HG03575 (cell line): Measurements from ENCODE around the gene P2RX3.
A peak's percentile ranks its signal among the peaks of the same experiment; 100 is the strongest.

ENCODE experiments used
- ATAC-seq: cut with Tn5 transposase; IDR thresholded peaks from one replicate; pipeline ENCODE4 v1.9.1; 2021; ENCODE audit not compliant: unreplicated experiment, insufficient number of reproducible peaks, low FRiP score; ENCODE audit errors: extremely low read depth

Gene P2RX3

DNA sequence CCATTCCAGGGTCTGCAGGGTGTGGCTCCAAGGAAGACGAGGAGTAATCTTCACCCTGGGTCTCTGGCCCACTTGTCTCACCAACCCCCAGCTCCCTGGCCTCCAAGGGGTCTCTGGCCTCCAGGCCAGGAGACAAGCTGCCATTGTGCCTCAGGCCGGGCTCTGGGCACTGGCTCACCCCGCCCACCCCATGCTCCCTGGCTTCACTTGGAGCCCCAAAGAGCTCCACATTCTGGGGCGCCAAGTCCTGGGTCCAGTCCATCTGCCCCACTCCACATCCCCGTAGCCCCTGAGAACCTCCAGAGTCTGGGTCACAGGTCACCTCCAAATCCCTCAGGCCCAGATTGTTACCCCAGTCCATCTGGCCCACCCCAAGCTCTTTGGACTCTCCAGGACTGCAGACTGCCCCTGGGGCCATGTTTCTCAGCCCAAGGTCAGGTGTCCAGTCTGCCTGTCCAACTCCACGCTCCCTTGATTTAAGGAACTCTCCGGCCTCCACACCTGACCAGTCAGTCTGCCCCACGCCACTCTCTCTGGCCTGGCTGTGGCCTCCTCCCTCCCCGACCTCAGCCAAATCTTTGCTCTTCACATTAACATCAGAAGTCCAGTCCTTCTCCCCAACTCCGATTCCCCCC lies 29.6 kb upstream of the P2RX3 start:
- no peak for ATAC-seq

DNA sequence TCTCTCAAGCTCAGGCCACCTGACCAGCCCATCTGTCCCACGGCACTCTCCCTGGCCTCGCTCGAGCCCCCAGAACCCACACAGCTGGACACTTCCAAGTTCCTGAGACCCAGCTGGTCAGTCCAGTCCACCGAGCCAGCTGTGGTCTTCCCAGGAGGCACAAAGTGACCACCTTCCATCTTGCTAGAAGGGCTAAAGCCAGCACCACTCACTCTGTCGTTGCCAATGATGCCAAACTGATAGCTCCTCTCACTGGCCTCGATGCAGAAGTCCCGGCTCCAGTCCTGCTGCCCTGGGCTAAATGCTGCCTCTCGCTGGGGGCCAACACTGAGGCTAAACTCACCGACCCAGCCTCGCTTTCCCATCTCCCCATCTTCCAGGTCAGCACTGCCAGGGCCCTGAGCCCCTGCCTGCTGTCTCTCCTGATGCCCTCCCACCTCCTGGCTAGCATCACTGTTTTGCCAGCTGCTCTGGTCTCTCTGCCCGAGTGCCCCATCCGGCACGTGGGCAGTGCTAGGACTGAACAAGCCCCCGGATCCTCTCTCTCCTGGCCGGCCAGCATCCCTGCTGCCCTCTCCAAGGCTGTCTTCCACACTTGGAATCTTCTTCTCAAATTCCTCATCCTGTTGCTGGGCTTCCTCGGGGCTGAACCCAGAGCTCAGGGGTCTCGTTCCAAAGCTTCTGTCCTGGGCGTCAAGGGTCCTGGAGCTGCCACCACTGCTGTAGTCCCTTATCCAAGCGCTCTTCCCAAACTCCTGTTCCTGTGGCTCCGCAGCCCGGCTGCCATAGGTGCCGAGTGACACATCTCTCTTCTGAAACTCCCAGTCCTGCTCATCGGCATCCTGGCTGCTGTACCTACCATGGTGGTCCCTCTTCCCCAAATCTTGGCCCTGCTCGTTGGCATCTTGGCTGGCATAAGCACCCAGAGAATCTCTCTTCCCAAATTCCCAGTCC lies 28.8 kb upstream of the P2RX3 start:
- ATAC-seq: no peak

DNA sequence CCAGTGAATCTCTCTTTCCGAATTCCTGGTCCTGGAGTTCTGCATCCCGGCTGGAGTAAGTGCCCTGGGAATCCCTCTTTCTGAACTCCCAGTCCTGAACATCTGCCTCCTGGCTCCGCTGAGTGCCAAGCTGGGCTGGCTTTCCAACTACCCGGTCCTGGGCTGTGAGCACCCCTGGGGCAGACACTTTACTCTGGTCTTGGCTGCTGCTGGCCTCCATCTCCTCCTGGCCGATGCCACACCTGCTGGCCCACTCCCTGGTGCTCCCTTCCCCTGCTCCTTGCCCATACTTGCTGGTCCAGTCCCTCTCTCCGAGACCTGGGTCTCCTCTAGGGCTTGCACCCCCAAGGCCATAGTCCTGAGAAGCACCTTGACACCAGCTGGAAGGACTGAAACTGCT lies 28.1 kb upstream of the P2RX3 start:
- ATAC-seq: no peak

DNA sequence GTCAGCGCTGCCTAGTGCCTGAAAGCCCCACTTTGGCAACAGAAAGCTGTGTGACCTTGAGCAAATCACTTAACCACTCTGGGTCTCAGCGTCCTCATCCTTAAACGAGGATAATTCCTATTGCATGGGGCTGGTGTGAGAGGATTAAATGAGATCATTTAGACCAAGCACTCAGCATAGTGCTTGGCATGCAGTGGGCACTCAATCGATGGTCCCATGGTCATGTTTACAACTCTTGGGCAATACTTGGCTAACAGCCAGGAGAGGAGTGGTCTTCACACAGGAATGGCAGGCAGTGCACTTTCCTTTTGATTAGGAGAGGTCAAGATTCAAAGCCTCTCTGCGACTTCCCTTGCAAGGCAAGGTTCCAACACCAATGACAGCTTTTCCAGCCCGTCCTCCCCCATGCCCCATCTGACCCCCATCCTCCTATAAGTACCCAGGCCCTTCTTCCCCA lies 27.5 kb upstream of the P2RX3 start:
- ATAC-seq: no peak

DNA sequence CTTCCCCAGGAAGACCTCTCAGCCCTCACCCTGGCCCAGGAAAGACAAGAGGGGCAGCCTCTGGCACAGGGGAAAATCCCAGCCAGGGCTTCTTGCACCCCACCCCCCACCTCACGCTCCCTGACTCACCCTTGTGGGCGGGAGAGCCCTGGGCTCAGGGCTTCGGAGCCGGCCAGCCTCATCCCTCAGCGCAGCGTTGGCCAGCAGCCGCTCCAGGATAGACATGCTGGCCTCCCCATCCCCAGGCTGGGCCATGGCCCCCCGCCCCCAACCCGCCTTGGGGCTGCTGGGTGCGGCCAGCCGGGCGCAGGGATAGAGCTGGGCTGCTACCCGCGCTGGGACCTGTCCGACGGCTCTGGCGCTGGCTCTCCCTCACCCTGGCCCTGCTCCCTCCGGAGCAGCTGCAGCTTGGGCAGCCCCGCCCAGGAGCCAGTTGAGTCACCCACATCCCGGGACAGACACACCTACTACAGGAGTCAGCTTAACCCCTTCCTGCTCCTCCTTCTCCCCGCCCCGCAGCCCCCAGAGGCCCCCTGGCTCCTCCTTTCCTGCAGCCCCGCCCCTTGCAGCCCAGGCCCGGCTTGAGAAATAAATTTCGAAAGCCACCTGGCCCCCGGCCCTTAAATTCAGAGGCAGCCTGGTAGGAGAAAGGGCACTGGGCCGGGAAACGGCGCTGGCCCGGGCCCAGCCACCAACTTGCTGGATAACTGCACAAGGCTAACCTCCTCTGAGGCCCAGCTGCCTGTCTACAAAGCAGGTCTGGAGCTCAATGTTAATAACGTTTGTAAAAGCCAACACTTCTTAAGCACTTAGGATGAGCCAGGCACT lies 26.8 kb upstream of the P2RX3 start:
- ATAC-seq: peak; percentile 98

DNA sequence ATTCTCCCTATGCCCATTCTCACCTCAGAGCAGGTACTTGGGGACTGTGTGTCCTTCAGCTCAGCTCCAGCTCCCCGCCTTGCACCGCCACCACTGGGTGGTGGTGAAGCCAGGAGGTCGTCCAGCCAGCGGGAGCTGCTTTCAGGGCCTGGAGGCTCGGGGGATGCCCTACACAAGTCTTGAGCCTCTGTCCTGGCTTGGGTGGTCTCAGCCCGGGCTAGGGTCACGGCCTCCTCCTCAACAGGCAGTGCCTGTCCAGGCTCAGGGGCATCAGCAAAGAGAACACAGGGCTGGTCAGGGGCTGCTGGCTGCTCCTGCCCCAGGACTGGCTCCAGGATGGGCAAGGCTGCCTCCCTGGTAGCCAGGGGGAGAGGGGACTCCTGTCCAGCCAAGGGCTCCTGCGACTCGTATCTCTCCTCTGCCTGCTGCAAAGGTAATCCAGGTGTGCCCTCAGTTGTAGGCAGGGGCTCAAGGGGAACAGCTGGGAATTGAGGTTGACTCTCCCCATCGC lies 25.6 kb upstream of the P2RX3 start:
- no peak for ATAC-seq

DNA sequence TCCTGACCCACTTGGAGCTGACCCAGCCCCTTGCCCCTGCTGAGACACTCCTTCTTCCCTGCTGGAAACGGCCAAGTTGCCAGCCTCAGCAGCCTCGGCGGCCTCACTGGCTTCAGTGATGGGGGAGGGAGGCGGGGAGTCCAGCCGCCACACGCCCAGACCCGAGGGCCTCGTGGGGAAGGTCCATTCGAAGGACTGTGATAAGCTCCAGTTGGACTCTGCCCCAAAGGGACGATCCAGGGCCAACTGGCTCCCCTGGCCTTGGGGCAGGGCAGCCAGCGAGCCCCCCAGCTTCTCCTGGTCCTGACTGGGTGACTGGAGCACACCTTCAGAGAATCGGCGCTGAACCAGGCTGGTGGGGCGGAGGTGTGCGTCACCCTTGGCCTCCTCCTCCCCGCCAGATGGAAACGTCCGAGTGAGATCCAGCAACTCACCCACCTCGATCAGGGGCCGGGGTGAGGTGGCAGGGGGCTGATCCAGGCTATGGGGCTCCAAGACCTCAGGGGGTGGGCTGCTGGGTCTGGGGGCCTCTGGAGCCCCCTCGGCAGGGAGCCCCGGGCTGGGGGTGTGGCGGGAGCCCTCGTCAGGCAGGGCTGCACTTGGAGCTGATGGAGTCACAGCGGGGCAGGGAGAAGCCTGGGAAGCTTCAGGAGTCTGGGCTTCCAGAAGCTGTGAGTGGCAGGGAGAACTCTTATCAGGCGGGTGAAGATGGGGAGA lies 24.9 kb upstream of the P2RX3 start:
- no peak for ATAC-seq

DNA sequence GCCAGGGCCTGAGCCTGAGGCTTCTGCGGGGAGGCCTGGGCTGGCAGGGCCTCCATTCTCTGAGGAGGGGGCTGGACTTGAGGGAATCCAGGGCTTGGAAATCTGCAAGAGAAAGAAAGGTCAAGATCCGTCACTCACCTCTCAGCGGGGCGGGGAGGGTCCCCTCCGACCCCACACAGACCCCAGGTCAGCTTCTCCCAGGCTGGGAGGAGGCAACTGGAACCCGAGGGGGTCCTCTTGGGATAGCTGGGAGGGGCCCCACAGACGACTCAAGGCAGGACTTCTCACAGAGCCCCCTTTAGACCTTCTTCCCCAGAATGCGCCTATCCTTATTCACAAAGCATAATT lies 24.4 kb upstream of the P2RX3 start:
- no peak for ATAC-seq

DNA sequence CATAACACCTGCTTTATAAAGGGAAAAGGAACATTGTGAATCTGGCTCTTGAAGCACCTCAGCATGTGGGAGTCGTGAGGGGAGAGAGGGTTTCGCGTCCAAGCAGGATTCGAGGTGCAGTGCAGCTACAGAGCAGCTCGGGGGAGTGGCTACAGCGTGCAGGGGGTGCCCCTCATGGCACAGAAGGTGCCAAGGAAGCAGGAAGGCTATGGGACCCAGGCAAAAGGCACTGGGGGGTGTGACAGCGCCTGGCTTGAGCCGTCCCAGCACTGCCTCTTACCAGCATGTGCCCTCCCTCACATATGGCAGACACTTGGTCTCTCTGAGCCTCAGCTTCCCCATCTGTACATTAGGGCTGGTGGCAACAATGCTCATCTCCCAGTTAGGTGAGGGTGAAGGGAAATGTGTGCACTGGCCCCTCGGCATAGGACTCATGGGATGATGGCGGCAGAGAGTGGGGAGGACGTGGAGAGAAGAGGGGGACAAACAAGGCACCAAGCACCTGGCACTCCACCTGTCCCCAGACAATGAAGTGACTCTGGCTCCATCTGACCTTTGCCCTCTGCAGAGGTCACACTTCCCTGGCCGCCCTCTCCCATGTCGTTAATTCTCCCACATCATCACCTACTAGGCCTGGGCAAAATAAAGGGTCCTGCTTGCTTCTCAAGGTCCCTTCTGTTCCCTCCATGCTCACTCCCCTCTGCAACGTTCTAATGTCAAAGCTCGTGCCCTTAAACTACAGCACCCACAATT lies 23.8 kb upstream of the P2RX3 start:
- no peak for ATAC-seq

DNA sequence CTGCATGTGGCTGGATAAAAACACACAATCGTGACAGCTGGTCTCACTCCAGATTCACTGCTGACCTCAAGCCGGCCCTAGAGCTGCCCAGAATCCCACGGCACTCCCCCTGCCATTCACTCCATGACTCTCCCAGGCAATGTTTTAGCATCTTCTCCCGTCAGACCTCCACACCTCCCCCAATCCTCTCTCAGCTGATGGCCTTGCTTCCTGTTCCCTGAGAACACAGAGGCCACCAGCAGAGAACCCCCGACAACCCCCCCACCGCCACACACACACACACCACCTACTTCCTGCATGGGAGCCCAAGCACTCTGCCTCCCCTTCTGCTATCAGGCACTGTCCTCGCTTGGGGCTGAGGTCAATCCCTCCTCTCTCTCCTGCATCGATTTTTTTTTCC lies 22.7 kb upstream of the P2RX3 start:
- ATAC-seq: no peak

DNA sequence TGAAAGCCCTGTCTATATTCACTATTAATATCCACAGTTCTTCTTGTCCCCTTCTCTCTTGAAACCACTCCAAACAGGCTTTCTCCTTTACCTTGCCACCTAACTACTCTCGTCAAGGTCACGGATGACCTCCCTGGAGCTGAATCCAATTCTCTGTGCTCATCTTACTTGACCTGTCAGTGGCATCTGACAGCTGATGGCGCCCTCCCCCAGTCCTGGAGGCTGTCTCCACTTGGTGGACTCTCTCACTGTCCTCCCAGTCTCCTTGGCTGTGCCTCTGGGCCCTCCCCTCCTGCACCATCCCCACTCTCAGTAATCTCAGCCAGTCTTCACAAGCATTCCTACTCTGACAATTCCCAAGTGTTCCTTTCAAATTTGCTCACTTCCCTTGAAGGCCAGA lies 22.1 kb upstream of the P2RX3 start:
- ATAC-seq: no peak

DNA sequence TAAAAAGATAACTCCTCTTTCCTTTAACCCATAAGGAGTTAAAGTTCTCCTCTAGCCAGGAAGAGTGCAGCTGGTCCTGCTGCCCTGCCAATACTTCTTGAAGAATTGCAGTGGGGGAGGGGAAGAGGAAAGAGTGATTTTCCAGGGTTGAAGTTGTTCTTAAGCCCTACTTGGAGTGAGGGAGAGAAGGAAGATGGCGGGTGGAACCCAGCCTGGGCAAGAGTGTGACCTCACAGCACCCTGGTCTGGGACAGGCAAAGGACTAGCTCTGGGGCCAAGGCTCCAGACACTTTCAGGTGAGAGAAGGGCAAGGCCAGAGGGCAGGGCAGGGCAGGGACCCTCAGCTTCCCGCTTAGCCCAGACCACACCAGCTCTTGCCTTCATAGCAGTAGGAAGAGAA lies 20.0 kb upstream of the P2RX3 start:
- ATAC-seq: no peak

DNA sequence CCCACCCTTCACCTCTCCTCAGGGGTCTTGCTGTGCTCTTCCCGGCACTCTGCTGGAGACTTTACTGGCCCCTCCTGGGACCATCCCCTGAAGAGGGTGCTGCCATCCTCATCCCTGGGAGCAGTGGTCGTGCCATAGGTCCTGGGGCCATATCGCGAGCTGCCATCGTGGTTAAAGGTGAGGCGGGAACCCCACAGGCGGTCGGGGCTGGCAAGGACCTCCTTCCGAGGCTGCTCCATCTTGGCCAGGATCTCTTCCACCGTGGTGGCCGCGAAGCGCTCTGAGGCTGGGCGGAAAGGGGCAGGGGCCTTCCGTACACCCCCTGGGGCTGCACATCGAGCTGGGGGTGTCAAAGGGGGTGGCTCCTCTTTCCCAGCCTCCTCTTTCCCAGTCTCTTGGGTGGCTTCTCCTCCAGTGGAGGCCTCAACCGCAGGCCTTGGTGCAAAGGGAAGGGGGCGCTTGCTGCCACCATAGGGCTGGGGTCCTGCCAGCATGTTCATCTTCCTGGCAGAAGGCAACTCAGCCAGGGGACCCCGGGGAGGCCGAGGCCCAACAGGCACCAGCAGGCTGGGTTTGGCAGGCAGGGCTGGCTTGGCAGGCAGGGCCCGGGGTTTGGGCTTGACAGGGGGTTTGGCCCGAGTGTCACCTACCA lies 18.0 kb upstream of the P2RX3 start:
- ATAC-seq: no peak

DNA sequence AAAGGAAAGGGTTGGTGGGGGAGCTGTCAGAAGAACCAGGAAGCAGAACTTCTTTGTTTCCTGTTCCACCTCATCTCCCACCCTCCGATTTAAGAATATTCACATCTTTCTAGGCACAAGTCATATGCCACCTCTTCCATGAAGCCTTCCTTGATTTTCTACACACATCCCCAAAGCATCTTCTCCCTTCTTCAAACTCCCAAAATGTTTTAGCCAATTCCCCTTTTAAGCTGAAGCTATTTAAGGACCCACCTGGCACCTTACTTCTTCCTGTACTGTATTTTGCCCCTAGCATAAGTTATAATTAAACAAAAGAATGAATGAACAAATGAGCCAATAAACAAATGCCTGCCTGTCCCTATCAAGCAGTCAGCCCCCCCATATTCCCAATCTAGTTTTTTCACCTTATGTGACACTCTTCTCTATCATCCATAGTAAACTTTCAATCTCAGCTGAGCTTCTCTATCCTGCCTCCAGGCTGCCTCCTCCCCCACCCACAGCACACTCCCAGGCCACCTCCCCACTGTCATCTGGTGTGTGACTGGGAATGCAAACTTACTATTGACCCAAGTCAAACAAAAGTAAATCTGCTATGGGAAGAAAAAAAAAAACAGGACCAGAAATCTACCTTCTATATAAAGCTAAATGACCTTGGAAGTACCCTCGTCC lies 17.3 kb upstream of the P2RX3 start:
- ATAC-seq: no peak

DNA sequence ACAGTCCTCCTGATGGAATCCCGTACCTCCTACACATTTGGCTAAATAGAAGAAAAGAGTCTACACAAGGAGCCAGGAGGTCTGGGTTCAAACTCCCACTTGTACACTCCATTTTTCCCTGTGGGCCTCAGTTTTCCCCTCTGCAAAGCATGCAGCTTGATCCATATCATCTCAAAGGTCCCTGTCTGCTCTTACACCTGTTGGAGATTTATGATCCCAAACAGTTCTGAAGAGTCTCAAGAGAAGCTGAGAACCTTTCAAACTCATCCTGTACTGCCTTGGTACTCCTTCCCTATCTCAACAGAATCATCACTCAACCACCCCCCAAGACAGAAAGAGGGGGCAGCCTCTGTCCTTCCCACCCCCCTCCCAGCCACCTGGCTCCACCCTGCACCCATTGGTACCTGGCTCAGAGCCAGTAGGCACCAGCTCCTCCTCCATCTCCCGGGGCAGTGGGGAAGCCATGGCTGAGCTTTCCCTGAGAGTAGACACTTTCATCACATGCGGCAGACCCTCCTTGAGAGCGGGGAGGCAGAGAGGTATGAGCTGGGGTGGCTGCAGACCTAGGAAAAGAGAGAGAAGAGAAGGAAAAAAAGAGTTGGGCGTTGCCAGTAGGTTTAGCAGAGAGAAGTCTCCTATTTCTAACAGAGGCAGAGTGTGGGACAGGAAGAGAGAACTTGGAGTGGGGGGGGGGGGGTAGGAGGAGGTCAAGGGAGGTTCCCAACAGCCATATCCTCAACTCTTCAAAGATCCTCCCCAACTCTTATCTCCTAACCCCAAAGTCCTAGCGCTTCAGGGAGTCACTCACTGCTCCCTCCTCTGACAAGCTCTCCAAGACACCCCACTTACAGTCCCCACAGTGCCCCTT lies 16.5 kb upstream of the P2RX3 start:
- no peak for ATAC-seq
